ENCODE measurements around the gene KAT6B. TPM values are rescaled to one million over a fixed set of nuclear protein-coding genes. Genes with fewer than 3 reads are reported as not detected.
"Not testable (repeated sequence)": the region's sequence is repeated elsewhere in the genome, so short reads cannot be mapped to it uniquely, and the experiment has no call there.

Gene KAT6B
- total RNA-seq, 1 donor from 2014 or later: 21.7 TPM

- H3K27ac Mint-ChIP-seq (ENCODE audit: unreplicated experiment): peak overlapping the region; percentile 48
- Histone ChIP-seq H3K9ac (ENCODE audit: low read length) (no peak overlapping the region), H3K4me2 (ENCODE audit: low read length) (peak overlapping the region; percentile 37), H4K20me1 (ENCODE audit: insufficient read depth, low read length) (peaks cover 31% of the 10 kb centered on the region), H3K79me2 (ENCODE audit: insufficient read depth, low read length) (peaks cover 35% of the 10 kb centered on the region), H2AFZ (ENCODE audit: low read depth, low read length) (no peak overlapping the region), H3K27me3 (ENCODE audit: insufficient read depth, low read length) (no peaks in the 10 kb centered on the region), H3K9me3 (ENCODE audit: insufficient read depth, low read depth, low read length) (no peaks in the 10 kb centered on the region), H3K4me1 (ENCODE audit: insufficient read depth, low read length) (peaks cover 16% of the 10 kb centered on the region), H3K4me3 (ENCODE audit: insufficient read depth, low read depth, low read length) (no peak overlapping the region), H3K36me3 (ENCODE audit: insufficient read depth, low read length) (no peaks in the 10 kb centered on the region), H3K27ac (ENCODE audit: low read depth, low read length) (peak overlapping the region; percentile 42)
- DNase-seq (ENCODE audit: low read depth) (peak; percentile 90), FAIRE-seq (peak; percentile 37)
- H3K4me3 Mint-ChIP-seq (ENCODE audit: unreplicated experiment): peak overlapping the region; percentile 1
- no peaks in the 10 kb centered on the region for H3K36me3 Mint-ChIP-seq (ENCODE audit: low read depth, unreplicated experiment)
- TF ChIP-seq EZH2 (IDR thresholded peaks at IDR 0.05; ENCODE audit: insufficient read depth, low read length) (no peak), CTCF (IDR thresholded peaks at IDR 0.05; ENCODE audit: insufficient read depth, low read depth, low read length) (no peak)
- no peaks in the 10 kb centered on the region for H3K9me3 Mint-ChIP-seq (ENCODE audit: unreplicated experiment)
- peaks cover 10% of the 10 kb centered on the region for H3K4me1 Mint-ChIP-seq (ENCODE audit: low read depth, unreplicated experiment)
- no peaks in the 10 kb centered on the region for H3K27me3 Mint-ChIP-seq (ENCODE audit: low read depth, unreplicated experiment)
Measured at GRCh38 chr10:74917481-74918077, 91.2 kb downstream of the KAT6B start.

GRCh38 chr10:74919671-74920070, 93.3 kb downstream of the KAT6B start:
- Mint-ChIP-seq H3K9me3 (ENCODE audit: unreplicated experiment) (no peaks in the 10 kb centered on the region), H3K4me3 (ENCODE audit: unreplicated experiment) (no peak overlapping the region), H3K36me3 (ENCODE audit: low read depth, unreplicated experiment) (no peaks in the 10 kb centered on the region), H3K27ac (ENCODE audit: unreplicated experiment) (no peak overlapping the region), H3K27me3 (ENCODE audit: low read depth, unreplicated experiment) (no peaks in the 10 kb centered on the region), H3K4me1 (ENCODE audit: low read depth, unreplicated experiment) (peaks cover 24% of the 10 kb centered on the region)
- H3K4me1 ChIP-seq (ENCODE audit: insufficient read depth, low read length): peaks cover 37% of the 10 kb centered on the region
- H3K27ac ChIP-seq (ENCODE audit: low read depth, low read length): no peak overlapping the region
- H3K27me3 ChIP-seq (ENCODE audit: insufficient read depth, low read length): no peaks in the 10 kb centered on the region
- no peak for DNase-seq (ENCODE audit: low read depth)
- no peak for FAIRE-seq
- no peaks in the 10 kb centered on the region for H3K9me3 ChIP-seq (ENCODE audit: insufficient read depth, low read depth, low read length)
- no peaks in the 10 kb centered on the region for H3K36me3 ChIP-seq (ENCODE audit: insufficient read depth, low read length)
- H3K79me2 ChIP-seq (ENCODE audit: insufficient read depth, low read length): peaks cover 41% of the 10 kb centered on the region
- no peak overlapping the region for H3K9ac ChIP-seq (ENCODE audit: low read length)
- H2AFZ ChIP-seq (ENCODE audit: low read depth, low read length): no peak overlapping the region
- peaks cover 35% of the 10 kb centered on the region for H4K20me1 ChIP-seq (ENCODE audit: insufficient read depth, low read length)
- H3K4me3 ChIP-seq (ENCODE audit: insufficient read depth, low read depth, low read length): no peak overlapping the region
- no peak for TF ChIP-seq EZH2 (IDR thresholded peaks at IDR 0.05; ENCODE audit: insufficient read depth, low read length)
- TF ChIP-seq CTCF (IDR thresholded peaks at IDR 0.05; ENCODE audit: insufficient read depth, low read depth, low read length): no peak
- H3K4me2 ChIP-seq (ENCODE audit: low read length): no peak overlapping the region

GRCh38 chr10:74921070-74921469, 94.7 kb downstream of the KAT6B start:
- H3K27ac ChIP-seq (ENCODE audit: low read depth, low read length); H3K4me2 ChIP-seq (ENCODE audit: low read length); H3K9me3 ChIP-seq (ENCODE audit: insufficient read depth, low read depth, low read length); H3K36me3 ChIP-seq (ENCODE audit: insufficient read depth, low read length); H3K4me3 Mint-ChIP-seq (ENCODE audit: unreplicated experiment); H3K9ac ChIP-seq (ENCODE audit: low read length); H3K27ac Mint-ChIP-seq (ENCODE audit: unreplicated experiment); H3K27me3 Mint-ChIP-seq (ENCODE audit: low read depth, unreplicated experiment); H3K27me3 ChIP-seq (ENCODE audit: insufficient read depth, low read length); H3K9me3 Mint-ChIP-seq (ENCODE audit: unreplicated experiment); H2AFZ ChIP-seq (ENCODE audit: low read depth, low read length); H3K4me3 ChIP-seq (ENCODE audit: insufficient read depth, low read depth, low read length); FAIRE-seq; DNase-seq (ENCODE audit: low read depth); H3K36me3 Mint-ChIP-seq (ENCODE audit: low read depth, unreplicated experiment): not testable (repeated sequence)
- peaks cover 42% of the 10 kb centered on the region for H3K4me1 ChIP-seq (ENCODE audit: insufficient read depth, low read length)
- H3K4me1 Mint-ChIP-seq (ENCODE audit: low read depth, unreplicated experiment): peaks cover 32% of the 10 kb centered on the region
- peaks cover 35% of the 10 kb centered on the region for H3K79me2 ChIP-seq (ENCODE audit: insufficient read depth, low read length)
- peaks cover 26% of the 10 kb centered on the region for H4K20me1 ChIP-seq (ENCODE audit: insufficient read depth, low read length)

Data from astrocyte (in vitro differentiated cells and primary cell).